ENCODE data around the gene VPS9D1.

GRCh38 chr16:89764711-89765201 is 44.1 kb upstream of the VPS9D1 start:
- TF ChIP-seq CTCF (IDR thresholded peaks at IDR 0.05) (no peak), CREB1 (CRISPR knock-in tag; IDR thresholded peaks at IDR 0.05) (no peak), E2F5 (CRISPR knock-in tag; IDR thresholded peaks at IDR 0.05) (no peak), ZNF138 (CRISPR knock-in tag; conservative IDR thresholded peaks at IDR 0.05) (no peak), ATF2 (CRISPR knock-in tag; IDR thresholded peaks at IDR 0.05; ENCODE audit: borderline replicate concordance, low read depth) (no peak), CBFB (CRISPR knock-in tag; IDR thresholded peaks at IDR 0.05; ENCODE audit: low read depth) (no peak), MLX (CRISPR knock-in tag; IDR thresholded peaks at IDR 0.05) (no peak)

Data from WTC11 (cell line).